Right atrium auricular region (tissue), 2 donors: ENCODE data around the gene SLC2A4. TPM values are rescaled to one million over a fixed set of nuclear protein-coding genes. Genes with fewer than 3 reads are reported as not detected.
A peak's percentile ranks its signal among the peaks of the same experiment; 100 is the strongest.

Experiments used
- DNase-seq: peaks from one replicate; pipeline ENCODE4 v3.0.0-alpha.2; 2019; ENCODE audit warnings: low spot score
- H3K27ac ChIP-seq, 2 donors: fragments of 200-600 bp; sonication (generic); 1 replicate in 1 of 2; 2 replicates in 1 of 2; pipeline ENCODE4 v1.5.1; 2016 to 2019
- H3K27me3 ChIP-seq, 2 donors: fragments of 200-600 bp; sonication (generic); one replicate each; pipeline versions ENCODE4 v1.5.1 to v1.6.0; 2017 to 2019
- H3K36me3 ChIP-seq: fragments of 200-600 bp; sonication (generic); one replicate; pipeline ENCODE4 v1.5.1; 2016
- H3K4me1 ChIP-seq, 2 donors: fragments of 200-600 bp; sonication (generic); one replicate each; pipeline versions ENCODE4 v1.5.1 to v1.6.0; 2017 to 2019
- H3K4me3 ChIP-seq, 2 donors: fragments of 200-600 bp; sonication (generic); 1 replicate in 1 of 2; 2 replicates in 1 of 2; pipeline ENCODE4 v1.5.1; 2017 to 2019; ENCODE audit warnings: mild to moderate bottlenecking in 1 of 2, moderate library complexity in 1 of 2
- H3K9me3 ChIP-seq, 2 donors: fragments of 200-600 bp; sonication (generic); one replicate each; pipeline ENCODE4 v1.5.1; 2019
- CTCF ChIP-seq, 2 donors: fragments of 200-600 bp; sonication (generic); IDR thresholded peaks; one replicate each; pipeline ENCODE4 v1.5.1; 2019; ENCODE audit warnings: antibody characterized with exemption in 2 of 2
- total RNA-seq, 2 donors: library from RNA; depleted of rRNA; stranded (reverse); fragments of >200 nt; gene quantifications; one replicate each; pipeline ENCODE4 v1.1.0, GENCODE V29; 2016

Gene SLC2A4
- total RNA-seq, 2 donors from 2014 or later: 70.3 to 151 TPM

DNA sequence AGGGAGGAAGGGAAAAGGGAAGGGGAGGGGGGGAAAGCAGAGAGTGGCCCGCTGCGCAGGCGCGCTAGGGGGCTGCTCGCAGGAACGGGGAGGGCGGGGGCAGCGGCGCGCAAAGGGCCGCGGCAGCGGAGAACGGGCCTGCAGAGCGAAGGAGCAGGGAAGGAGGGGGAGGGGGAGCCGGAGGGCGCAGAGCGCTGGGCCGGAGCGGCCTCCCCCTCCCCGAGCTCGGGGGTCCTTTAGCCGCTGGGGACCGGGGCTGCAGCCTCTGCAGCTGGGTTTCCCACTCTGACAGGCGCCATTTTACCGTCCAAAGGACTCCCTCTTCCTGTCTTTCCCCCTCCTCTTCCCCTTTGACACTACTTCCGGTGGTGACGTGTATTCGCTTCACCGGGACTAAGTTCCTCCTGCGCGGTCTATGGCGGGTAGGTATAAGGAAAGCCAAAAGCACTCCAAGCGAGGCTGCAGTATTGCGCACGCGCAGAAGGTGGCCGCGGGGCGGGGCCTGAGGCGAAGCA is 29.8 kb upstream of the SLC2A4 start, which contains the start of gene CTDNEP1:
Gene CTDNEP1 (minus strand): TSS at position 74 of the 515 bp plus-strand sequence. CDS start 438 bp downstream, outside the sequence.
- H3K4me3 ChIP-seq: peak within 1 kb of the TSS; percentile 94 to 96
- peaks cover 32% of the 10 kb centered on the region for H3K36me3 ChIP-seq
- peaks cover 0 to 36% of the 10 kb centered on the region in 2 donors for H3K4me1 ChIP-seq
- TF ChIP-seq CTCF (IDR thresholded peaks at IDR 0.05): no peak
- peak; percentile 99 for DNase-seq
- H3K27ac ChIP-seq: peak within 1 kb of the TSS; percentile 99
- no peaks in the 10 kb centered on the region for H3K9me3 ChIP-seq
- no peaks in the 10 kb centered on the region for H3K27me3 ChIP-seq

- H3K36me3 ChIP-seq: peaks cover 34% of the 10 kb centered on the region
- H3K4me1 ChIP-seq: peaks cover 0 to 36% of the 10 kb centered on the region in 2 donors
- peak within 1 kb of the TSS; percentile 94 to 96 for H3K4me3 ChIP-seq
- no peaks in the 10 kb centered on the region for H3K9me3 ChIP-seq
- DNase-seq: peak; percentile 96
- H3K27me3 ChIP-seq: no peaks in the 10 kb centered on the region
- peak within 1 kb of the TSS; percentile 99 for H3K27ac ChIP-seq
- TF ChIP-seq CTCF (IDR thresholded peaks at IDR 0.05): peak in 1 of 2 donors; percentile 49
These were observed 29.1 kb upstream of the SLC2A4 start, which contains the start of gene ELP5 for GRCh38 chr17:7252176-7253043. Gene ELP5, plus strand, starts transcription at chr17:7252215. Its CDS starts 336 bp downstream, at chr17:7252551.

- Histone ChIP-seq H3K27me3 (no peaks in the 10 kb centered on the region), H3K4me1 (peaks cover 0 to 36% of the 10 kb centered on the region in 2 donors), H3K36me3 (peaks cover 40% of the 10 kb centered on the region), H3K9me3 (no peaks in the 10 kb centered on the region), H3K27ac (peak overlapping the region; percentile 99), H3K4me3 (peak overlapping the region; percentile 94 to 96)
- no peak for TF ChIP-seq CTCF (IDR thresholded peaks at IDR 0.05)
- DNase-seq: no peak
These were observed 28.4 kb upstream of the SLC2A4 start for GRCh38 chr17:7253082-7253481.

GRCh38 chr17:7254511-7254910 is 27.0 kb upstream of the SLC2A4 start:
- DNase-seq: no peak

More at GRCh38 chr17:7254511-7254910, 27.0 kb upstream of the SLC2A4 start:
- Histone ChIP-seq H3K4me3 (no peak overlapping the region), H3K27ac (no peak overlapping the region), H3K36me3 (peaks cover 51% of the 10 kb centered on the region), H3K27me3 (no peaks in the 10 kb centered on the region), H3K9me3 (no peaks in the 10 kb centered on the region), H3K4me1 (peaks cover 0 to 27% of the 10 kb centered on the region in 2 donors)
- no peak for TF ChIP-seq CTCF (IDR thresholded peaks at IDR 0.05)
